IPS-18c (cell line): Measurements from ENCODE around the gene PAQR9.
"Not testable (repeated sequence)": the region's sequence is repeated elsewhere in the genome, so short reads cannot be mapped to it uniquely, and the experiment has no call there.

Experiments used
- H3K4me3 ChIP-seq: 2 replicates; pipeline ENCODE4 v1.7.0; 2013; ENCODE audit warnings: low read depth, mild to moderate bottlenecking, low read length, moderate library complexity; ENCODE audit not compliant: insufficient read depth
- H3K9me3 ChIP-seq: one replicate; pipeline ENCODE4 v1.6.1; 2013; ENCODE audit warnings: mild to moderate bottlenecking, low read length, moderate library complexity; ENCODE audit not compliant: control insufficient read depth, insufficient read depth

Gene PAQR9, protein sequence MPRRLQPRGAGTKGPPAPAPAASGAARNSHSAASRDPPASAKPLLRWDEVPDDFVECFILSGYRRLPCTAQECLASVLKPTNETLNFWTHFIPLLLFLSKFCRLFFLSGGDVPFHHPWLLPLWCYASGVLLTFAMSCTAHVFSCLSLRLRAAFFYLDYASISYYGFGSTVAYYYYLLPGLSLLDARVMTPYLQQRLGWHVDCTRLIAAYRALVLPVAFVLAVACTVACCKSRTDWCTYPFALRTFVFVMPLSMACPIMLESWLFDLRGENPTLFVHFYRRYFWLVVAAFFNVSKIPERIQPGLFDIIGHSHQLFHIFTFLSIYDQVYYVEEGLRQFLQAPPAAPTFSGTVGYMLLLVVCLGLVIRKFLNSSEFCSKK

DNA sequence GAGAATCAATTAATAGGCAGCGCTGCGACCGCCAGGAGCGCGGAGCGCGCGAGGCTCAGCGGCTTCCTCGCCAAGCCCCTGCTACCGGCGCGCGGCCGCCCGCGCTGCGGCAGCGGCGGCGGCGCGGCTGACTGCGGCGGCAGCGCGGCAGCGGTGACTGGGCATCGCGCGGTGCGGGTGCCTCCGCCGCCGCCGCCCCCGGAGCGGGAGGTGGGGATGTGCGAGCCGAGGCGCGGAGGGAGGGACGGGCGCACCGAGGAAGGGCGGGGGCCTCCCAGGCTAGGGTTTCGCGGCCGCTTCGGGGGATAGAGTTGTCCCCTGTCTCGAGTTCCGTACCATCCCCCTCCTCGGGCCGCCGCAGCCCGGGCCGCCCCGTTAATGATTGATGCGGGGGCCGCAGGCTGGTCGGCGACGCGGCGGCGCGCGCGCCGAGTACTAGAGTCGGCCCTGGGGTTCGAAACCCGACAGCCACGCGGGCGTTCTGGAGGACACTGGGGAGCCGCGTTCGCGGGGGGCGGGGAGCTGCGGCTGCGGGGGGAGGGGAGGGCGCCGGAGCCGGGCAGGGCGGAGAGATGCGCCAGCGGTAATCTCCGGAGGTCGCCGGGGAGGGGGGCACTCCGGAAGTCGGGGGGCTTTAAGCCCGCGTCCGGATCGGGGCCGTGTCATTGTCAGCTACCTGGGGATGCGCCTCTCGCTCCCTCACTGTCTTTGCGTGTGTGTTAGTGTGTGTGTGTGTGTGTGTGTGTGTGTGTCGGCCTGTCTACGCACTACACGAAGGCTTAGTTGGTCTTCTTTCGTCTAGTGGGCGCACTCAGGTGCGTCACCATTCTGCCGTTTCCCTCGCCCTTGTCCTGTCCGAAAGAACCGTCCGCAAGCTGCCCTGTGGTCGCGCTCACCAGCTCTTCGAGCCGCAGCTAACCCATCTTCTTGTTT is at the start of gene PAQR9:
PAQR9 (minus strand) TSS at position 159 of the 933 bp plus-strand sequence. CDS start 338 bp downstream, outside the sequence.
- Histone ChIP-seq H3K4me3 (peak within 1 kb of the TSS; percentile 61), H3K9me3 (peaks cover 2% of the 10 kb centered on the region)

DNA sequence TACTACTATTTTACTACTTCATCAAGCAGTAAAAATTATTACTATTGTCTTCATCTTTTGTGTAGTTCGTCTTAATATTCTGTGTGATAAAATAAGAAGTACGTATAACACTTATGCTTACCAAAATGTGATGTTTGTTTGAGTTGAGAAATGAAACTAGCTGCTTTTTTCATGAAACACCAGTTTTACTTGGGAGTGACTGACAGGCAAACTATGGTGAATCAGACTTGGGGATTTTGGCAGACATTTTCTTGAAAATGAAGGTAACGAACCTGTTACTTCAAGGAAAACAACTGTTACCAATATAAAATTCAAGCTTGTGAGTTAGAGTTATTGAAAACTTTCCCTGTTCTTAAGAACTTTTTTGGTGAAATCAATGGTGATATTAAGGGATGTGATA is 48.2 kb upstream of the PAQR9 start:
- no peaks in the 10 kb centered on the region for H3K9me3 ChIP-seq
- H3K4me3 ChIP-seq, result no peak overlapping the region

DNA sequence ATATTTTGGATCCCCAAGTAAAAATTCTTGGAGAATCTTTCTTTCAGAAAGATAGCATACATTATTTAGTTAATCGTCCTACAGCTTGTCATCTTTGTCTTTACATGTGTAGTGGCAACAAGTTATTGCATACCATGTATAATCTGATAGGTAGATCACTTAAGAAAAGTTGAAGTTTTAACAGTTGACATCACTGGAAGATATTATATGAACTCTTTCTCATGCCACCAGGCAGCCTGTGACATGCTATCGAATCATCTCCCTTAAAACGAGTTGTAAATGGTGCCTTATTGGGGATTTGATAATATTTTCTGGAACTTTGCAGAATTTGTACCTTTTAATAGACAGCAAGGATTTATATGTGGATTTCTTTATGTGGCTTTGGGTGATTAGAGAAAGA is 46.5 kb upstream of the PAQR9 start:
- no peaks in the 10 kb centered on the region for H3K9me3 ChIP-seq

DNA sequence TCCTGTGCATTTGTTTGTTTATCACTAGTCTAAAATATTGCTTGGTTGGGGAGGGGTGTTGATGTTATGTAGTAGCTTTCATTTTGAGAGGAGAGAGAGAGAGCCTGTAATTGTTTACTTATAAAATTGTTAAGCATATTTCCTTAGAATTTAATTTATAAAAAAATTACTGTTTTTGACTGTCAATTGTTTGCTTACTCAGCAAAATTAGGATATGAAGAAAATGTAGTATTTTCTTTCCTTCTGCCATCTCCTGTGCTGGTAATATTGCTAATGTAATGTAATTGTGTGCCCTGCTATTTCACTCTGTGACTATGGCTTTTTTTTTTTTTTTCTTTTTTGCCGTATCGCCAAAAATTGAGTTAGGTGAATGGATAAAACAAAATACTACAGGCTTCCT is 41.3 kb upstream of the PAQR9 start:
- no peaks in the 10 kb centered on the region for H3K9me3 ChIP-seq
- H3K4me3 ChIP-seq, result no peak overlapping the region

More for the DNA sequence above, 46.5 kb upstream of the PAQR9 start:
- no peak overlapping the region for H3K4me3 ChIP-seq

DNA sequence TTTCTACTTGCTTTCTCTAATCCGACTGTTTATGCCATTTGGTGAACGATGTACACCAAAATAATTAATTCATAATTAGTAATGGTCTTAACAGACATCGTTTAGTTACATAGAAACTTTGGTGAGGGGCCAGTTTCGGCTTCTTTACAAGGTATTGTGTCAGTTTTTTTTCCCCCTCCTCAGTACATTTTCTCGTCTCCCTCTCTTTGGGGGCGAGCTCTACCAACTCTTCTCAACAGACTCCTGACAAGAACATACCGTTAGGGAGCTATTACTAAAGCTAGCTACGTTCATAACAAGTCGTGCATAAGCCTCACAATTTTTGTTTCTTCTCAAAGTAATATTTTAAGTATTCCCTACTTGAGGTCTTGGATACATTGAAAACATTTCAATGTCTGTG is 39.3 kb upstream of the PAQR9 start:
- H3K9me3 ChIP-seq, result no peaks in the 10 kb centered on the region
- peak overlapping the region; percentile 89 for H3K4me3 ChIP-seq

DNA sequence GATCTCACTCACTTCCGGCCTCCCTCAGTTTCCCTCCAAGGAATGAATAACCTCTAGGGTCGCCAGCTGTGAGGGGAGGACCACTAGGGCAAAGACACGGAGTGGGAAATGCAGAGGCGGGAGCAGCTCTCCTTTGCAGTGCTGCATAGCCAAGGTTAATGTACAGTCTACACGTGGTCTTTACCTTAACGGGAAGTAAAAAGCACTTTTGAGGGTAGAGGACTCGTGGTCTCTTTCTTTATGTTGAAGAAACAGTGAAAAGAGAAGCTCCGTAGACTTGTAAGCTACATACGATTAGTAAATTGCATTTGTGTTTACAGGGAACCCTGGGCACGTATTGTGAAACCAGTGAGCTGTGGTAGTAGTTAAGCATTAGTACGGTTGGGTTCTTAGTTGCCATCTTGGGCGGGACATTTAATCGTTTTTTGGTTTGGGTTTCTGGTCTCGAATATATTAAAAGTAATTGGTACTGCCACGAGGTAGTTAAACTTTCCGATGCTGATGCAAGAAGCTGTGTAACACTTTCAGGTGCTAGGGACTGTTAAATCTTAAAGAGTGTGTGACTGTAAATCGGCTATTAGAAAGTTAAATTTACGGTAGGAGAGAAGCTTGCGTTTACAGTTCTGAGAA is 38.7 kb upstream of the PAQR9 start:
- H3K9me3 ChIP-seq, result no peaks in the 10 kb centered on the region
- peak overlapping the region; percentile 89 for H3K4me3 ChIP-seq

DNA sequence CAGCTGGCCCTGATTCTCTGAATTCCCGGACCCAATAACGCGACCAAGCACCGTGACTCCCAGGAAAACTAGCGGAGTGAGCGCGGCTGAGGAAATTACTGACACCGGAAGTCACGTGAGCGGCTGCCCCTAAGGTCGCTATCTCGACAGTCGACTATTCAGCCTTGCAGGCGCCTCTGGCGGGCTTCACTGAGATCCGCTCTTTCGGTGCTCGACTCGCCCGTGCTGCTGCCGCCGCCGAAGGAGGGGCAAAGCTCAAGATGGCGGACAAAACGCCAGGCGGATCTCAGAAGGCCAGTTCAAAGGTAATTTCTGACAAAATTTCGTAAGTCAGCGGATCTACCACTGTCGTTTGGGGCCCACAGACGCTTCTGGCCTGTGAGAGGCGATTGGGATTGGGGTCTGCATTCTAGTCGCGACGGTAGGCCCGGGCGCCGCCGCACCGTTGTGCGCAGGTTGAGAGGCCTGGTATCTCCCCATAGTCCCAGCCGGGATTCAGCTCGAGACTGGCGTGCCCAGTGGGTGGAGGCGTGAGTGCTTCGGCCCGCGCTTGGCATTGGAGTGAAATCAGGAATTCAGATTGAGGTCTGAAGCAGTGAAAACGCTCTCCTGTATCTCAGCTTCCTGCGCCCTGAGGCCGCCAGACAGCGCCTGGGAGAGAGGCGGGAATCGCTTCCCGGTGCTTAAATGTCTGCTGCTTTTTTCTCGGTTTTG is 38.1 kb upstream of the PAQR9 start, which contains the start of gene U2SURP:
U2SURP (plus strand) TSS at position 202 of the 714 bp plus-strand sequence; CDS start at position 261, 59 bp downstream.
- H3K9me3 ChIP-seq, result no peaks in the 10 kb centered on the region
- H3K4me3 ChIP-seq, result peak within 1 kb of the TSS; percentile 89

DNA sequence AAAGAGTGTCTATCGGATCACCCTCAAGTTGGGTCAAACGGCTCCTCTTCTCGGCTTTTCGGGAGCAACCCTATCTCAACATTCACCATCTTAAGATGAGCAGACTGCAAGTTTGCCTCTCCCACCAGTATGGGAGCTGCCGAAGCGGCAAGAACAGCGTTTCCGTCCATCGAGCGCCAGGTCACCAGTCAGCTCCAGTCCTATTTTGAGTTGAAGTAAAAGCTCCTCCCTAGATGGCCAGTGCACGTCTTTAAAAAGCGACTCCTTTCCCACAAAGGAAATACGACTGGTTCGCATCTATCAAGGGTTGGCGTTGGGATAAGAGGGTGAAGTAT is 37.5 kb upstream of the PAQR9 start:
- peak overlapping the region; percentile 89 for H3K4me3 ChIP-seq
- H3K9me3 ChIP-seq, result no peaks in the 10 kb centered on the region

DNA sequence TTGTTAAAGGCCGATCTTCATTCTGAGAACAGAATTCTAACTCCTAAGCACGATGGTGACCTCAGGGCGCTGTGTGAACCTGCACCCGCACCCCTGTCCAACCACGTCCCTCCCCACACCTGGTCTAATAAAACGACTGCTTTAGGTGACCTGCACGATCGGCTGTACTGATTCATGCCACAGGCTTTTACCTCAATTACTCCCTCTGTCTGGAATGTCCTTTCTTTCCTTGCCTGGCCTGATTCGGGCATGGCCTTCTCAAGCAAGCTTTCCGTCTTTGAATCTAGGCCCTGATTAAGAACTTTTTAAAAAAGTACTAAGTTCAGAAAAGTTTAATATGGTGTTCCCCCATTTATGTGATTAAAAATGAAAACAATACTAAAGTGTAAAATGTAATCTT is 37.1 kb upstream of the PAQR9 start:
- H3K4me3 ChIP-seq, result peak overlapping the region; percentile 89
- H3K9me3 ChIP-seq, result no peaks in the 10 kb centered on the region

DNA sequence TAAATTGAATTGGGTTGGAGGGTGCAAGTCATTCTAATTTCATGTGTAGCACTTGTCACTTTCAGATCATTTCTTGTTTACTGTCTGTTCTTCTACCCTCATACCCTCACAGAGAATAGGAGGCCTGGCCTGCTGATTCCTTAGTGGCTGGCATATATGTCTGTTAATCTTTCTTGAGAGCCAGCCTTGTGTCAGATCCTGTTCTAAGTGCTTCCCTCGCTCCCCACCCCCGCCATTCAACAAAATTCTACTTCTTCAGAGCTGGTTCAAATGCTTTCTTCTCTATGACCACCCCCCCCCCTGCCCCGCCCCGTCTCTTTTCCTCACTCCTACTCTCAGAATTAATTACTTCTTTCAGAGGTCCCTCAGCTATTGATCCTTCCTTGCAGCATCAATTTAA is 36.4 kb upstream of the PAQR9 start:
- Histone ChIP-seq H3K9me3 (no peaks in the 10 kb centered on the region), H3K4me3 (peak overlapping the region; percentile 89)

DNA sequence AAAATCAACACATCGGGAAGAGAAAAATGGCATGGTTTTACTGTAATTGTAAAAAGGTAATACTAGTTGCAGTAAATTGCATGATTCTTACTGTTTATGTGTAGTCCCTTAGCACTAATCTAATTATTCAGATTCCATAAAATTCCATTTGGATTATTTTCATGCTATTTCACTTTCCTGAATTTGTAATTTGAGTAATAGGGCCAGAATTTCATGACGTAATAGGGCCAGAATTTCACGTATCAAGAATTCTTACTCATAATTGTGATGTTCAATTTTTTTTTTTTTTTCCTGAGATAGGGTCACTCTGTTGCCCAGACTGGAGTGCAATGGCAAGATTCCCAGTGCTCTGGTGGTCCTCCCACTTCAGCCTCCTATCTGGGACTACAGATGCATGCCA is 35.0 kb upstream of the PAQR9 start:
- Histone ChIP-seq H3K4me3 (no peak overlapping the region), H3K9me3 (no peaks in the 10 kb centered on the region)

DNA sequence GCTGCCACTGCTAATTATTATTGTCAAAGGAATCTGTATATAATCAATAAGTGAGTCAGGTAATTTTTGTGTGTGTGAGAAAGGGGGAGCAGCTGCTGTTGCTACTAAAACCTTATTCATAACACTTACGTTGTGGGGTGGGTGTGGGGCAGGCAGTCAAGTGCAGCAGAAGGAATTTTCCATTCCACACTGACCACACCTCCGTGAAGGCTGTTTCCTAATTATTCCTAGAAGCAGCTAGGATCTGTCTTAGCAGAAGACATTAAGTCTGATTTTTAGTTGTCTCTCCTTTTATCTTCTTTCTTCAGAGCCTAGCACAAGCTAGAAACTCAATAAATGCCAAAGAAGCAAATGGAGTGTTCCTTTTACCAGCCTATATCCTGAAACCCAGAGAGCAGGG is 33.9 kb upstream of the PAQR9 start:
- Histone ChIP-seq H3K4me3 (no peak overlapping the region), H3K9me3 (no peaks in the 10 kb centered on the region)

DNA sequence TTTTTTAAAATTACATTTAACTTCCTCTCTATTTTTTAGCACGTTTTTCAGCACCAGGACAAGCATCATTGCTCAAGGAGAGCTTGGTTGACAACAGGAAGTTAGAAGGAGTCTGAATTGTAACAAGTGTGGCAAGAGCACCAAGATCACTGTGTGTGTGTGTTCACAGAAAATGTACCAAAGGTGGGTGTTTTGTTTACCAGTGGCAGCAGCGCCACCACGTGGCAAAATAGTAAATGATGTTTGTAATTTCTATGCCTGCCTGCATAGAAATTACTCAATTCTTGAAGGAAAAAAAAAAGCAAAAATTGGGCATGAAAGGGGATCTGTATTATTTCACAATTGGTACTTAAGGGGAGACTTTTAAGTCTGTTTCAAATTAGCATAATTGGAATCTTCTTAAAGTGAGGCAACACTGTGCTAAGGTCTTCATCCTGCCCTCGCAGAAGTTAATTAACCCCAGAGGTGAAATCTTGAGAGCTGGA is 30.5 kb upstream of the PAQR9 start:
- H3K9me3 ChIP-seq, result no peaks in the 10 kb centered on the region
- H3K4me3 ChIP-seq, result no peak overlapping the region

DNA sequence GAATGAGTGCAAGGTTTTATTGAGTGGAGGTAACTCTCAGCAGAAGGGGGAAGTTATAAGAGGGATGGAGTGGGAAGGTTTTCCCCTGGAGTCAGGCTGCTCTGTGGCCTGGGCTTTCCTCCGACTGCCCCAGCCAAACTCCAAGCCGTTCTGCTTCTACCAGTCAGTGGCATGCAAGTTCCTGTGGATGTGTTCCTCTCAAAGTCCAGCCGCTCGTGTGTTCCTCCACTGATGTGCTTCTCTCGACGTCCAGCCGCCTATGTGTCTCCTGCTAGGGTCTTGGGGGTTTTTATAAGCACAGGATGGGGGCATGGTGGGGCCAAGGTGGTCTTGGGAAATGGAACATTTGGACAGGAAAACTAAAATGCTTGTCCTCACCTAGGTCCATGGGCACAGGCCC is 28.8 kb upstream of the PAQR9 start:
- no peak overlapping the region for H3K4me3 ChIP-seq
- H3K9me3 ChIP-seq, result no peaks in the 10 kb centered on the region

DNA sequence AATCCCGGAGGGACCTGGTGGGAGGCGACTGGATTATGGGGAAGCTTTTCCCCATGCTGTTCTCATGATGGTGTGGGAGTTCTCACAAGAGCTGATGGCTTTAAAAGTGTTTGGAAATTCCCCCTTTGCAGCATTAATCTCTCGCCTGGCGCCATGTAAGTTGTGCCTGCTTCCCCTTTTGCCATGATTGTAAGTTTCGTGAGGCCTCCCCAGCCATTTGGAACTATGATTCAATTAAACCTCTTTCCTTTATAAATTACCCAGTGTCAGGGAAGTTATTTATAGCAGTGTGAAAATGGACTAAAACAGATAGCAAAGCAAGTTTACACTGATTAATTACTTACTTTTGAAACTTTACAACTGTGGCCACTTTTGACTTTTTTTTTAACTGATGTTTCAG is 27.2 kb upstream of the PAQR9 start:
- no peaks in the 10 kb centered on the region for H3K9me3 ChIP-seq
- no peak overlapping the region for H3K4me3 ChIP-seq

DNA sequence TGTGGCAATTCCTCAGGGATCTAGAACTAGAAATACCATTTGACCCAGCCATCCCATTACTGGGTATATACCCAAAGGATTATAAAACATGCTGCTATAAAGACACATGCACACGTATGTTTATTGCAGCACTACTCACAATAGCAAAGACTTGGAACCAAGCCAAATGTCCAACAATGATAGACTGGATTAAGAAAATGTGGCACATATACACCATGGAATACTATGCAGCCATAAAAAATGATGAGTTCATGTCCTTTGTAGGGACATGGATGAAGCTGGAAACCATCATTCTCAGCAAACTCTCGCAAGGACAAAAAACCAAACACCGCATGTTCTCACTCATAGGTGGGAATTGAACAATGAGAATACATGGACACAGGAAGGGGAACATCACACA is 25.4 kb upstream of the PAQR9 start:
- H3K4me3 ChIP-seq, H3K9me3 ChIP-seq: not testable (repeated sequence)

DNA sequence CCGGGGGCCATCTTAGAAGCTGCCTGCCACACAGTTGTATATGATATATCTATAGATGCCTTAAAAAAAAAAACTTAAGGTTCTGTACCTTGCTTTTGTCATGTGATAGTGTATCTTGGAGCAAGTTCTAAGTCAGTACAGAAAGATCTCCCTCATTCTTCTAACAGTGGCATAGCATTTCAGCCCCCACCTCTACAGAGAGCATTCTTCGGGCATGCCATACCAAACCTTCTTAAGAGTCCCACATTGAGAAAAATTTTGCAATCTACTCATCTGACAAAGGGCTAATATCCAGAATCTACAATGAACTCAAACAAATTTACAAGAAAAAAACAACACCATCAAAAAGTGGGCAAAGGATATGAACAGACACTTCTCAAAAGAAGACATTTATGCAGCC is 24.7 kb upstream of the PAQR9 start:
- H3K4me3 ChIP-seq, H3K9me3 ChIP-seq: not testable (repeated sequence)
